H9 (cell line): ENCODE measurements around the gene ITPR1. TPM values are rescaled to one million over a fixed set of nuclear protein-coding genes. Genes with fewer than 3 reads are reported as not detected.

Experiments
- DNase-seq: peaks from one replicate; pipeline ENCODE4 v3.0.0-alpha.2; 2017
- H2AFZ ChIP-seq: one replicate; pipeline ENCODE4 v1.6.1; 2013; ENCODE audit warnings: mild to moderate bottlenecking, low read length, control low read depth, moderate library complexity
- H2AK5ac ChIP-seq: 2 replicates; pipeline ENCODE4 v1.6.1; 2013; ENCODE audit warnings: low read length, control low read depth, mixed read lengths; ENCODE audit not compliant: insufficient read length
- H2BK120ac ChIP-seq: one replicate; pipeline ENCODE4 v1.6.1; 2013; ENCODE audit warnings: low read depth, mild to moderate bottlenecking, low read length, control low read depth, inconsistent platforms; ENCODE audit not compliant: poor library complexity, severe bottlenecking
- H2BK12ac ChIP-seq: 2 replicates; pipeline ENCODE4 v1.6.1; 2013; ENCODE audit warnings: low read length, control low read depth, mixed read lengths, low read depth; ENCODE audit not compliant: insufficient read length
- H2BK15ac ChIP-seq: 2 replicates; pipeline ENCODE4 v1.6.1; 2013; ENCODE audit warnings: low read depth, low read length, control low read depth
- H2BK20ac ChIP-seq: one replicate; pipeline ENCODE4 v1.6.1; 2013; ENCODE audit warnings: low read depth, mild to moderate bottlenecking, low read length, control low read depth, inconsistent platforms; ENCODE audit not compliant: poor library complexity, severe bottlenecking
- H2BK5ac ChIP-seq: 2 replicates; pipeline ENCODE4 v1.6.1; 2013; ENCODE audit warnings: low read length, control low read depth, mixed read lengths; ENCODE audit not compliant: insufficient read length
- H3K14ac ChIP-seq: 2 replicates; pipeline ENCODE4 v1.6.1; 2013; ENCODE audit warnings: low read length, control low read depth; ENCODE audit not compliant: insufficient read depth
- H3K18ac ChIP-seq: 2 replicates; pipeline ENCODE4 v1.6.1; 2013; ENCODE audit warnings: low read depth, mild to moderate bottlenecking, mixed read lengths, low read length, control low read depth; ENCODE audit not compliant: insufficient read length
- H3K23ac ChIP-seq: 2 replicates; pipeline ENCODE4 v1.6.1; 2013; ENCODE audit warnings: low read length, control low read depth, mixed read lengths, low read depth; ENCODE audit not compliant: insufficient read length
- H3K23me2 ChIP-seq: 2 replicates; pipeline ENCODE4 v1.6.1; 2013; ENCODE audit warnings: low read depth, mild to moderate bottlenecking, mixed read lengths, low read length, control low read depth; ENCODE audit not compliant: insufficient read length, poor library complexity, severe bottlenecking
- H3K27ac ChIP-seq: 2 replicates; pipeline ENCODE4 v1.5.1; 2013; ENCODE audit warnings: low read length, control low read depth, mixed read lengths, low read depth; ENCODE audit not compliant: insufficient read length
- H3K27me3 ChIP-seq: 2 replicates; pipeline ENCODE4 v1.6.1; 2013; ENCODE audit warnings: low read length, control low read depth, inconsistent platforms; ENCODE audit not compliant: insufficient read depth
- H3K4ac ChIP-seq: 2 replicates; pipeline ENCODE4 v1.6.1; 2013; ENCODE audit warnings: low read depth, mild to moderate bottlenecking, control low read depth, inconsistent platforms, low read length, moderate library complexity
- H3K4me1 ChIP-seq: 2 replicates; pipeline ENCODE4 v1.6.1; 2013; ENCODE audit warnings: low read length, control low read depth, inconsistent platforms; ENCODE audit not compliant: insufficient read depth
- H3K4me2 ChIP-seq: 2 replicates; pipeline ENCODE4 v1.6.1; 2013; ENCODE audit warnings: low read length, control low read depth, mixed read lengths; ENCODE audit not compliant: insufficient read length, insufficient read depth
- H3K56ac ChIP-seq: 2 replicates; pipeline ENCODE4 v1.6.1; 2013; ENCODE audit warnings: low read depth, mild to moderate bottlenecking, mixed read lengths, low read length, control low read depth; ENCODE audit not compliant: insufficient read length
- H3K79me1 ChIP-seq: 2 replicates; pipeline ENCODE4 v1.6.1; 2013; ENCODE audit warnings: low read depth, mild to moderate bottlenecking, moderate library complexity, low read length, control low read depth, inconsistent platforms; ENCODE audit not compliant: insufficient read depth, poor library complexity, severe bottlenecking
- H3K79me2 ChIP-seq: 2 replicates; pipeline ENCODE4 v1.6.1; 2013; ENCODE audit warnings: low read length, control low read depth, inconsistent platforms; ENCODE audit not compliant: insufficient read depth
- H3K9ac ChIP-seq: 2 replicates; pipeline ENCODE4 v1.6.1; 2013; ENCODE audit warnings: low read length, control low read depth, mixed read lengths; ENCODE audit not compliant: insufficient read length; ENCODE audit errors: extremely low read depth
- H3K9me3 ChIP-seq: one replicate; pipeline ENCODE4 v1.6.1; 2013; ENCODE audit warnings: low read depth, low read length, inconsistent platforms; ENCODE audit not compliant: control insufficient read depth
- H3T11ph ChIP-seq: one replicate; pipeline ENCODE4 v1.6.1; 2013; ENCODE audit warnings: mild to moderate bottlenecking, low read length, control low read depth, inconsistent platforms
- H4K20me1 ChIP-seq: one replicate; pipeline ENCODE4 v1.6.1; 2013; ENCODE audit not compliant: control insufficient read depth, insufficient read length, insufficient read depth
- H4K5ac ChIP-seq: 2 replicates; pipeline ENCODE4 v1.6.1; 2013; ENCODE audit warnings: low read depth, mild to moderate bottlenecking, mixed read lengths, low read length, control low read depth; ENCODE audit not compliant: insufficient read length
- H4K8ac ChIP-seq: replicated peaks from 2 replicates; pipeline ENCODE4 v1.6.1; 2013; ENCODE audit warnings: low read length, control low read depth, mixed read lengths, low read depth; ENCODE audit not compliant: insufficient read length
- H4K91ac ChIP-seq: 2 replicates; pipeline ENCODE4 v1.6.1; 2013; ENCODE audit warnings: low read depth, mild to moderate bottlenecking, moderate library complexity, mixed read lengths, low read length, control low read depth; ENCODE audit not compliant: insufficient read length
- H3K27ac Mint-ChIP-seq, 3 experiments: 2 replicates in 2 of 3; 3 replicates in 1 of 3; pipeline ENCODE4 v1.8.0; 2020 to 2021; ENCODE audit warnings: mixed read lengths in 3 of 3, mild to moderate bottlenecking in 1 of 3, moderate library complexity in 1 of 3
- H3K27me3 Mint-ChIP-seq: 2 replicates; pipeline ENCODE4 v1.8.0; 2021; ENCODE audit warnings: low read depth, mild to moderate bottlenecking, moderate library complexity, mixed read lengths
- H3K36me3 Mint-ChIP-seq, 3 experiments: 2 replicates in 2 of 3; 3 replicates in 1 of 3; pipeline ENCODE4 v1.8.0; 2020 to 2021; ENCODE audit warnings: low read depth in 3 of 3, mixed read lengths in 3 of 3; ENCODE audit not compliant: insufficient read depth in 1 of 3
- H3K4me1 Mint-ChIP-seq, 2 experiments: 2 replicates each; pipeline ENCODE4 v1.8.0; 2020; ENCODE audit warnings: mixed read lengths in 2 of 2
- H3K4me3 Mint-ChIP-seq, 2 experiments: 2 replicates in 1 of 2; 3 replicates in 1 of 2; pipeline ENCODE4 v1.8.0; 2020 to 2021; ENCODE audit warnings: mild to moderate bottlenecking in 2 of 2, mixed read lengths in 2 of 2, moderate library complexity in 1 of 2
- H3K9me3 Mint-ChIP-seq, 2 experiments: 2 replicates in 1 of 2; 3 replicates in 1 of 2; pipeline ENCODE4 v1.8.0; 2020; ENCODE audit warnings: mild to moderate bottlenecking in 2 of 2, mixed read lengths in 2 of 2, moderate library complexity in 1 of 2
- CTCF ChIP-seq: fragments of 200-600 bp; sonication (generic); conservative IDR thresholded peaks from 3 replicates; pipeline ENCODE4 v1.8.0; 2021; ENCODE audit warnings: antibody characterized with exemption, mild to moderate bottlenecking
- WGBS: extraction: QIAGEN DNeasy Blood & Tissue Kit; methylation state at CpG from one replicate; pipeline ENCODE4 v1.1.7; 2013; ENCODE audit warnings: missing lambda C conversion rate, low lambda C conversion rate, mixed read lengths; ENCODE audit not compliant: insufficient read length; ENCODE audit errors: extremely low coverage; 5-methylcytosine and 5-hydroxymethylcytosine counted together
- total RNA-seq: library from RNA; stranded (reverse); gene quantifications from 2 replicates; pipeline ENCODE4 v1.2.1, GENCODE V29; 2021

ITPR1 gene
- total RNA-seq, 1 experiment from 2014 or later, result 4.2 TPM

DNA sequence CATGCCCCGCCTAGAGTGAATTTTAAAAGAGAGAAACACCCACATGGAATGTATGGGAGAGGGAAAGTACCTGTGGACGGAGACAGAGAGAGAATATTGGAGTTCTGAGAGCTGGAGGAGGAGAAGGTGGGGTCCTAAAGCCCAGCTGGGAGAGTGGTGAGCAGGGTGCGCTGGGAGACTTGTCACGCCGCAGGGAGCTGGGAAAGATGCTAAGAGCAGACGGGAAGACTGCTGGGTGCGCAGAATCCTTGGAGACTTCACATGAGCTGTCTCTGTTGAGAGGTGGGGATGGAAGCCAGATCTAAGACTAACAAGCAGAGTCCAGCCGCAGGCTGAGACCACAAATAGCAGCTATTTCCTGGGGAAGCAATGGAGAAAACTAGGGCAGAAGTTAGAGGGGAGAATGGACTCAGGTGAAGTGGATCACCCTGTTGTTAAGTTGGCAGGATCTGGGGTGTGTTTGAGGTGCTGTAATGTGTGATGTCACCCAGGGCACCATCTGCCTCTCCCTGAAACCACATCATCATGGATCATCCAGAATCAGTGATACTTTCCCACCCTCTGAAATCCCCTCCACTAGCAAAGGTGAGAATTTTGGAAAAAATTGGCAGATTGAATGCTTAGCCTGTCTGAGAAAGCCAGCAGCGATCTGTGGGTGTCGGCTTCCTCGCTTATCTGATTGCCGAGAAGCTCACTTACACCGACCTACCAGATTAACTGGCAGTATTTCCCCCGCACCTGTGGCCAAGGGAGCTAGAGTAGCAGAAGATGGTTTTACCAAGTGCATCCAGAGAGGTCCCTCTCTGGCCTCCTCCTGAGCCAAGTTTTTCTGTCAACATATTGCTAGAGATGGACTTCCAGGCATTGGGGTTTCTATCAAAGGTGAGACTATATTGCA, 311.3 kb downstream of the ITPR1 start:
- Histone ChIP-seq H2AK5ac (no peak overlapping the region), H3K9ac (no peak overlapping the region), H3K23ac (no peak overlapping the region), H3K79me2 (no peaks in the 10 kb centered on the region), H3K14ac (no peak overlapping the region), H3K4me2 (no peak overlapping the region), H3K23me2 (no peaks in the 10 kb centered on the region), H2BK20ac (no peak overlapping the region), H3K79me1 (no peaks in the 10 kb centered on the region), H4K8ac (no peak overlapping the region), H2BK120ac (no peak overlapping the region), H3K56ac (no peak overlapping the region), H2BK15ac (no peak overlapping the region), H3K27me3 (no peaks in the 10 kb centered on the region), H3T11ph (no peak overlapping the region), H3K4me1 (no peaks in the 10 kb centered on the region), H4K5ac (no peak overlapping the region), H2BK12ac (no peak overlapping the region), H4K20me1 (no peaks in the 10 kb centered on the region), H3K9me3 (no peaks in the 10 kb centered on the region), H4K91ac (no peak overlapping the region), H2BK5ac (no peak overlapping the region), H3K27ac (no peak overlapping the region), H3K18ac (no peak overlapping the region), H3K4ac (no peak overlapping the region), H2AFZ (no peak overlapping the region)
- no peaks in the 10 kb centered on the region for H3K4me1 Mint-ChIP-seq
- peaks cover 1% of the 10 kb centered on the region; the same call in 1 of the 2 replicates for H3K27me3 Mint-ChIP-seq
- WGBS, result no CpG with 5 or more reads among the region's 14 CpGs
- peak overlapping the region in 2 of 3 experiments; percentile 46 to 96; a peak in 2 of 7 replicates for H3K27ac Mint-ChIP-seq
- no peaks in the 10 kb centered on the region for H3K9me3 Mint-ChIP-seq
- no peak overlapping the region for H3K4me3 Mint-ChIP-seq
- no peak for TF ChIP-seq CTCF
- DNase-seq, result no peak
- H3K36me3 Mint-ChIP-seq, result no peaks in the 10 kb centered on the region; a peak in 1 of 7 replicates
